Measurements from ENCODE around the gene IL17RC.

DNA sequence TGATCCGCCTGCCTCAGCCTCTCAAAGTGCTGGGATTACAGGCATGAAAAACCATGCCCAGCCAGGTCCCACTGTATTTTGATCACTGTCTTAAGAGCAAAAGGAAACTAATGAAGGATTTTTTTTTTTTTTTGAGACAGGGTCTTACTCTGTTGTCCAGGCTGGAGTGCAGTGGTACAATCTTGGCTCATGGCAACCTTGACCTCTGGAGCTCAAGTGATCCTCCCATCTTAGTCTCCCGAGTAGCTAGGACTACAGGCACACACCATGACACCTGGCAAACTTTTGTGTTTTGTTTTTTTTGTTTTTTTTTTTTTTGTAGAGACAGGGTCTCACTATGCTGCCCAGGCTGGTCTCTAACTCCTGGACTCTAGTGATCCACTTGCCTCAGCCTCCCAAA is 63.4 kb downstream of the IL17RC start:
- TF ChIP-seq, protein P1, sequence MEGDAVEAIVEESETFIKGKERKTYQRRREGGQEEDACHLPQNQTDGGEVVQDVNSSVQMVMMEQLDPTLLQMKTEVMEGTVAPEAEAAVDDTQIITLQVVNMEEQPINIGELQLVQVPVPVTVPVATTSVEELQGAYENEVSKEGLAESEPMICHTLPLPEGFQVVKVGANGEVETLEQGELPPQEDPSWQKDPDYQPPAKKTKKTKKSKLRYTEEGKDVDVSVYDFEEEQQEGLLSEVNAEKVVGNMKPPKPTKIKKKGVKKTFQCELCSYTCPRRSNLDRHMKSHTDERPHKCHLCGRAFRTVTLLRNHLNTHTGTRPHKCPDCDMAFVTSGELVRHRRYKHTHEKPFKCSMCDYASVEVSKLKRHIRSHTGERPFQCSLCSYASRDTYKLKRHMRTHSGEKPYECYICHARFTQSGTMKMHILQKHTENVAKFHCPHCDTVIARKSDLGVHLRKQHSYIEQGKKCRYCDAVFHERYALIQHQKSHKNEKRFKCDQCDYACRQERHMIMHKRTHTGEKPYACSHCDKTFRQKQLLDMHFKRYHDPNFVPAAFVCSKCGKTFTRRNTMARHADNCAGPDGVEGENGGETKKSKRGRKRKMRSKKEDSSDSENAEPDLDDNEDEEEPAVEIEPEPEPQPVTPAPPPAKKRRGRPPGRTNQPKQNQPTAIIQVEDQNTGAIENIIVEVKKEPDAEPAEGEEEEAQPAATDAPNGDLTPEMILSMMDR (IDR thresholded peaks at IDR 0.05 in 4 of 5, conservative IDR thresholded peaks at IDR 0.05 in 1 of 5): no peak
- TF ChIP-seq POLR2A (IDR thresholded peaks at IDR 0.05): no peak
